Activated gamma-delta T cell treated with Interleukin-2 at 50 U/mL for 16 hours (primary cell): ENCODE measurements around the gene SRP54.
"Not testable (repeated sequence)": the region's sequence is repeated elsewhere in the genome, so short reads cannot be mapped to it uniquely, and the experiment has no call there.

Experiments used
- DNase-seq: peaks from one replicate; pipeline ENCODE4 v3.0.0-alpha.2; 2020

SRP54 gene

DNA sequence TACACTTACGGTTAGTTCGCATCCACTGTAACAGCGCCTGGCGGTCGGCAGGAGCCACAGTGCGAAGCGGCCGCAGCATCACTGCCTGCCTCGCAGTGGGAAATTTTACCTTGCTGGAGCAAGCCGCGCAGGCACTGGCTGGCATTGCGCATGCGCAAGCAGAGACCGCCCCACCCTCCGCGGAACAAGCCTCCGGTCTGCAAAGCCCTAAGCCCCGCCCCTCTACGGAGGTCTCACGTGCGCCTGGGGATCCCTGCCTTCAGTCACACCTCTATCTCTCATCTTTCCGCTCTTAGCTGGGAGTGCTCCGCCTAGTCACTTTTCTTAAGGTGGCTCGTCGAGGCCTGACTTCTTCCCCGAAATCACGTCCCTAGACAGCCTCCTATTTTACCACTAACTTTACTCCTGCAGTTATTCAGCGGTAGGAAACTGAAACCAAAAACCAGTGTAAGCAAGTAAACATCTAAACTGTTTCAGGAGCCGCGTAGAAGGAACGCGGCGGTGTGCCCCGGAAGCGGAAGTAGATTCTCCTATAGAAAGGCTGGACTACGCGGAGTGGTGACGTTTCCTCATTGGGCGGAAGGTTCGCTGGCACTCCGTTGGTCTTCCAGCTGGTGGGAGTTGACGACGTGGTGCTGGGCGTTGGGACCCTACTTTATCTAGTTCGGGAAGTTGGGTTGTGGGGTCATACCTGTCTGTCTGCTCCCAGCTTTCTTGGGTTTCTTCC is at the start of gene SRP54:
Gene SRP54 (plus strand): TSS at position 572 of the 727 bp plus-strand sequence. CDS start 13,718 bp downstream, outside the sequence.
- DNase-seq: peak; percentile 100

DNA sequence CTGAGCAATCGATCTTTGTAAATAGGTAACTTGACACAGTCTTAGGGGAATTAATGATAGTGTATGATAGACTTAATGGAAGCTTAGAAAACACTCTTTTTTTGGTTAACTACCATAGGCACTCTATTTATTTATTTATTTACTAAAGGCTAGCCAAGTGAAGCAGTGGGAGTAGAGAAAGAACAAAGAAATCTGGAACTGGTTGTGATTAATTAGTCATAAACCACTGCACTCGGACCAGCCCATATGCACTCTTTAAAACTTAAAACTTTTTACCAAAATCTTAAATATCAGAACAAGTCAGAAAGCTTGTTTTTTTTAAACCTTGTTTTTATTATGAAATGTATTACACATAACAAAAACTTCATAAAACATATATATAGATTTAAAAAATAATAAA is 49.5 kb upstream of the SRP54 start:
- DNase-seq: no peak

DNA sequence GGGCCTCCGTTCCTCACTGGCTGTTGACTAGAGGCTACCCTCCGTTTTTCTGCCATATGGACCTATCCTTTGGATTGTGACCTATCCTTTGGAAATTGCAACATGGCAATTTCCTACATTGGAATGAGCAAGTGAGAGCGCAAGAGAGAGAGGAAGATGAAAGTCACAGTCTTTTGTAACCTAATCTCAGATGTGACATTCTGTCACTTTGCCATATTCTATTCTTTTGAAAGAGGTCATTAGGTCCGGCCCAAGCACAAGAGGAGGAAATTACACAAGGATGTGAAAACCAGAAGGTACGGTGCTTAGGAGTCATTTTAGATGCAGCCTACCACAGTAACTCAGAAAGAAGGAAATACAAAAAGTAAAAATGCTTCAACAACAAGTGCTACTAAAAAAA is 47.3 kb upstream of the SRP54 start:
- DNase-seq: no peak

- DNase-seq: no peak
Measured at GRCh38 chr14:34937442-34937841, 45.4 kb upstream of the SRP54 start.

- no peak for DNase-seq
Measured at GRCh38 chr14:34937876-34938275, 44.9 kb upstream of the SRP54 start.

GRCh38 chr14:34943506-34943905 is 39.3 kb upstream of the SRP54 start:
- no peak for DNase-seq

DNA sequence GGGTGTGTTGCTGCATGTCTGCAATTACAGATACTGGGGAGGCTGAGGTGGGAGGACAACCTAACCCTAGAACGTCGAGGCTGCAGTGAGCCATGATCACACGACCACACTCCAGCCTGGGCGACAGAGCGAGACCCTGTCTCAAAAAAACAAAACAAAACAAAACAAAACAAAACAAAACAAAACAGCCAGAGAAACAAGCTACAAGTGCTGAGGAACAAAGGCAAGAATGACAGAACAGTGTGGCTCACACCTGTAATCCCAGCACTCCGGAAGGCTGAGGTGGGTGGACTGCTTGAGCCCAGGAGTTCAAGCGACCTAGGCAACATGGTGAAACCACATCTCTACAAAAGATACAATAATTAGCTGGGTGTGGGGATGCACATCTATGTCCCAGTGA is 38.0 kb upstream of the SRP54 start:
- DNase-seq: no peak

GRCh38 chr14:34946699-34947098 is 36.1 kb upstream of the SRP54 start:
- no peak for DNase-seq

- DNase-seq: no peak
Measured at GRCh38 chr14:34951286-34951685, 31.5 kb upstream of the SRP54 start.

- no peak for DNase-seq
Measured at GRCh38 chr14:34956931-34957330, 25.9 kb upstream of the SRP54 start.

DNA sequence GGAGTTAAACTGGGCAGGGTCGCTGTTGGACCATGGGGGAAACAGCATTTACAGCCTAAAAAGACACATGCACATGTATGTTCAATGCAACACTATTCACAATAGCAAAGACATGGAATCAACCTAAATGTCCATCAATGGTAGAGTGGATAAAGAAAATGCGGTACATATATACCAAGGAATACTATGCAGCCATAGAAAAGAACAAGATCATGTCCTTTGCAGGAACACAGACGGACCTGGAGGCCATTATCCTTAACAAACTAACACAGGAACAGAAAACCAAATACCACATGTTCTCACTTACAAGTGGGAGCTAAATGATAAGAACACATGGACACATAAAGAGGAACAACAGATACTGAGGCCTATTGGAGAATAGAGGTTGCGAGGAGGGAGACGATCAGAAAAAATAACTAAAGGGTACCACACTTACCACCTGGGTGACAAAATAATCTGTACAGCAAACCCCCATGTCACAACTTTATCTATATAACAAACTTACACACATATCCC is 25.0 kb upstream of the SRP54 start:
- no peak for DNase-seq

- not testable (repeated sequence) for DNase-seq
Measured at GRCh38 chr14:34962106-34962505, 20.7 kb upstream of the SRP54 start.

DNA sequence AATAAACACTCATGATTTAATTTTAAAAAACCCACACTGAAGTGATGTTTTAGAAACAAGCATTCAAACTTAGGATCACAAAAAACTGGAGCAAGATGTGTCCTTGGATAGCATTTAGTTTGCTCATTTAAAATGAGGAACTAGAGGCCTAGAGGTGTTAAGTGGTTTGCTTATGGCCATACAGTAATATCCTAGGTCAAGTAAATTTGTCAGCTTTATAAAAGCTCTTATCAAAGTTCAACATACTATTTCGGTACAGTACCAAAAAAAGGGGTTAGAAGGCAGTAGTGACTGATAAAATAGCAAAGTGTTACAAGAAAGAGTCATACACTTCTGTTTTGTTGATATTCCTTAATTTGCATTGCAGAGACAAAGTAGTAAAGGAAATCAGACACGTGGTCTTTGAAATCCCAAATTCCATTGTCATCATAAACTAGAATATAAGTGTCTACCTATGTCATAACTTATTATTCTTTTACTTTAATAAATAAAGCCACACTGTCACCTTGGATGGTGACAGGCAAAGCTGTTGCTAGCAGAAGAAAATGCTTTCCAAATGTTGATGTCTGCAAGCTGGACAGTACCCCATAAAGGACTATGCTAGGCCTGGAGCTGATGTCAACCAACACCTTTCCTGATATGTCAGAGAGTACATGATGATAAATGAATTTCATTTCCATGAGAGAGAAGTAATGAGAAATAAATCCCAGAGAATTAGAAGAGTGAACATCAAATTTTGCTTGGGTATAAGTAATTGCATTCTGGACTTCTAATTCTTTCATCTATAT is 17.6 kb upstream of the SRP54 start:
- no peak for DNase-seq

DNA sequence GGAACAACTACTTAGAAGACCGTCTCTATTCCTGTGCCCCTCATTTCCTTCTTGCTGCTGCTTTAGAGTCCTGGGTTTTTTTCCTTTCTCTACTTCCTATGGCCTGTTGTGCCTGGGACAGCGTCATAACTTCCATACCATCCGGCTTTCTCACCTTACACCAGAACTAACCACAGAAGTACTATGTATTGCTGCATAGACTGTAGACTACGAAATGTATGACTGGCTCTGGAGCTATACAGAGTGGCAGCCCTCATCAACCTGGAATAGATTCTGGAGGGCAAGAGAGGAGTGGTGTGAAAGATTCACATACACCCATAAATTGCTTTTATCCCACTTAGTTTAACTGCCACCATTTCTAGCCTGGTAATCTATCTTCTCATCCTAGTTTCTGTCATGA is 16.9 kb upstream of the SRP54 start:
- DNase-seq: no peak

GRCh38 chr14:34966413-34966812 is 16.4 kb upstream of the SRP54 start:
- DNase-seq: no peak

GRCh38 chr14:34970665-34971064 is 12.1 kb upstream of the SRP54 start:
- DNase-seq: no peak

GRCh38 chr14:34971381-34971780 is 11.4 kb upstream of the SRP54 start:
- no peak for DNase-seq

GRCh38 chr14:34971801-34972200 is 11.0 kb upstream of the SRP54 start:
- DNase-seq: no peak

DNA sequence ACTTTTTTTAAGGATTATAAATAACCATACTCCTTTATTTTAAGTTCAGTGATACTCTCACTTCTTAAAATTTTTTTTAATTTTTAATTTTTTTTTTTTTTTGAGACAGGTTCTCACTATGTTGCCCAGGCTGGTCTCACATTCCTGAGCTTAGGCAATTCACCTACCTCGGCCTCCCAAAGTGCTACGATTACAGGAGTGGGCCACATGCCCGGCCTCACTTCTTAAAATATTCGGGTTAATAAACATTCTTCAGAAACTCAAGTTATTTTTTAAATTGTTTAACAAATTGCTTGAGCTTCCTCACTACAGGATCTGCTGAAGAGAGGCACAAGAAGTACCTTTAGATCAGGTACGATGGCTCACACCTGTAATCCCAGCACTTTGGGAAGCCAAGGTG is 4.3 kb upstream of the SRP54 start:
- no peak for DNase-seq

DNA sequence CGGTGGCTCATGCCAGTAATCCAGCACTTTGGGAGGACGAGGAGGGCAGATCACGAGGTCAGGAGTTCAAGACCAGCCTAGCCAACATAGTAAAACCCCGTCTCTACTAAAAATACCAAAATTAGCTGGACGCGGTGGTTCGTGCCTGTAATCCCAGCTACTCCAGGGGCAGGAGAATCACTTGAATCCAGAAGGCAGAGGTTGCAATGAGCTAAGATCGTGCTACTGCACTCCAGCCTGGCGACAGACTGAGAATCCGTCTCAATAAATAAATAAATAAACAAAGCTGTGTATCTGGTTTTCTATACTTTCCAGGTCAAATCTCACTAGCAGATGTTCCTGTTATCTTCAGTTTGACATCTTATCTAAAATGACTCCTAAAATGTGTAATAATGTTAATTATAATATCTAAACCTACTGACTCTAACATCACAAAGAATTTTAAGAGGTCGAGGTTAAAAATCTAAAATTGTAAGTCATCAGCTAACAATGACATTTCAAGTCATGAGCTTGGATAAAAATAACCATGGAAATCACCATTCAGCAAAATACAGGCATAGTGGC is 2.4 kb upstream of the SRP54 start:
- DNase-seq: no peak

DNA sequence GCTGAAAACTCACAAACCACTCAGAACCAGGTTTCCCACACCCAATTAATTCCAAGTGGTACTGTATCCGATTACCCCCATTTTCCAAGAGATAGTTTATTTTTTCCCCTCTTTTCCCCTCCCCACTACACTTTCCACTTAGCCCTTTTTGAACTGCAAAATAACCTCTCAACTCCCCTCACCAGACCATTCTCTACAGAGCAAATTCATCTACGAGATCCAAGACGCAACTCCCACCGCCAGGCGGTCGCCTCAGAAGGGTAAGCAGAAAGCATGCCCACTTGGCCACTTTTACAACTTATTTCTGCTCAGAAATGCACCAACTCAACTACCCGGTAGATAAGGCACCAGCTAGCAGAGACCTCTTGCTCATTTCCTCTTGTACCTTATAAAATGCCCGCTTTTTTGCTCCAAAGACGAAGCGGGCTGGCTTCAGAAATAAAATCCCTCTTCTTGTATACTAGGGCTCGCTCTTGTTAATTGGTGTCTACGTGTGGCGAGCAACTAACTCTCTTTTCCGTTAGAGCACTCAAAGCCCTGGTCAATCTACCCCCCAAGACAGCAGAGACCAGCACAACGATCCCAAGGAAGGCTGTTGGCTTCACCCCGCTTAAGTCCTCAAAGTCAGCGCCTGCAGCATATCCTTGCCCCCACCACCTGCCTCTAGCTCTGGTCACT is 910 bp upstream of the SRP54 start:
- peak; percentile 17 for DNase-seq

DNA sequence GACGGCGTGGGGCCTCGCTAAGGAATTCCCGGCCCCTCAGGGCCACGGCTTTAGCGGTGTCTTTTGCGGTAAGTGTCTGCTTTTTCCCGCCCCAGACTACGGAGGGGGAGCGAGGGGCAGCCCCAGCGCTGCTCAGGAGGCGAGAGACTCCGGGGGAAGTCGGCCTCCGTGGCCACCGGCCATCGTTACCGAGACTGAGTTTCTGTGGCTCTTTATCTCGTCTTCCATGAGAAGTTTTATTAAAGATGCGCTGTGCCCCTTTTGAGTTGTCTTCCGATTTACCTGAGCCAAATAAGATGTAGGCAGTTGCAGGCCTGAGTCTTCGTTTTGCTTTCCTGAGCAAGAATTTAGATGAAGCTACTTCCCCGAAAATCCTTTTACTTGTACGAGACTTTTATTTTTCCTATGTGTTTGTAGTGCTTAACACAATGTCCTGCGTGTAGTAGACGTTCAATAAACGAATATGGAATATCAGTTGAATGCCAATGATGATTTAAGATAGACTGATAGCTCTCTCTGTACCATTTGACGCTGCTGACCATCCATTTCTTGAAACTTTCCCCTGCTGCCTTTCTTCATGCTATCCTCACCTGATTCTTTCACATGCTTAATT is 462 bp downstream of the SRP54 start:
- no peak for DNase-seq

DNA sequence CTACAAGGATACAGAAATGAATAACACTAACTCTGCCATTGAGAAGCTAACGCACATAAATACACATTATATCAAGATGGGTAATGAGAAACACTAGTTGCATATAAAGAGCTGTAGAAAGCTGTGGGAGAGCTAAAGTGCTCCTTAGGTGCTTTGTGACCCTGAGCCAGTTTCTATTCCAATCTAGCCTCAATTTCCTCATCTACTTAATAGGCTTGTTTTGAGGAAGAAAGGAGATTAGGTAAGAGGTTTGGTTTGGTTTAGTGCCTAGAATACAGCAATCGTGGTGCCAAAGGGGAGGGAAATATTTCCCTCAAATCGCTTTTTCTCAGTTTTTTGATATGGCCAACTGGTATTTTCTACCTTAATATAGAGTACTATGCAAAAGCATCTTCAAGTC is 994 bp downstream of the SRP54 start:
- DNase-seq: no peak
